Measurements from ENCODE around the gene VEGFC. TPM values are rescaled to one million over a fixed set of nuclear protein-coding genes. Genes with fewer than 3 reads are reported as not detected.

The VEGFC gene
- total RNA-seq, 1 donor from 2014 or later: 0.67 TPM

DNA sequence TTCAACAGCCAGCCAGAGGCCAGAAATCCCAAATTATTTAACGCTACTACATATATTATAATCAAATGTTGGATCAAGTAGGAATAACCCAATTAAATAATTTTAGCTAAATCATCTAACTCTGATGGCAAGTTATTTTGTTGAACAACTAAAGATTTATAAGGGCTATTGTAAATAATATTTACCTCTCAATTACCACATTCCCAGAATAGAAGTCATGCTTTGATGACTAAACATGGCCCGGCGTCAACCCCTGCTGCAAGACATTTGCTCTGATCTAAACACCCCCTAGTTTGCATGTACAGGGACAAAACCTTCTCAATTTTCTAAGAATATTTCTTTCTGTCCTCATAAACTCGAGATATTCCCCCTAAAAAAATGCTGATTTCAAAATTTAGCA is 14.2 kb downstream of the VEGFC start:
- no peaks in the 10 kb centered on the region for H3K27me3 Mint-ChIP-seq
- no peak for DNase-seq (ENCODE audit: low spot score, unreplicated experiment)
- peaks cover 19% of the 10 kb centered on the region for H3K4me1 Mint-ChIP-seq (ENCODE audit: low read depth)
- H3K36me3 Mint-ChIP-seq (ENCODE audit: insufficient read depth): no peaks in the 10 kb centered on the region
- no peak overlapping the region for H3K27ac Mint-ChIP-seq
- TF ChIP-seq, protein P1, sequence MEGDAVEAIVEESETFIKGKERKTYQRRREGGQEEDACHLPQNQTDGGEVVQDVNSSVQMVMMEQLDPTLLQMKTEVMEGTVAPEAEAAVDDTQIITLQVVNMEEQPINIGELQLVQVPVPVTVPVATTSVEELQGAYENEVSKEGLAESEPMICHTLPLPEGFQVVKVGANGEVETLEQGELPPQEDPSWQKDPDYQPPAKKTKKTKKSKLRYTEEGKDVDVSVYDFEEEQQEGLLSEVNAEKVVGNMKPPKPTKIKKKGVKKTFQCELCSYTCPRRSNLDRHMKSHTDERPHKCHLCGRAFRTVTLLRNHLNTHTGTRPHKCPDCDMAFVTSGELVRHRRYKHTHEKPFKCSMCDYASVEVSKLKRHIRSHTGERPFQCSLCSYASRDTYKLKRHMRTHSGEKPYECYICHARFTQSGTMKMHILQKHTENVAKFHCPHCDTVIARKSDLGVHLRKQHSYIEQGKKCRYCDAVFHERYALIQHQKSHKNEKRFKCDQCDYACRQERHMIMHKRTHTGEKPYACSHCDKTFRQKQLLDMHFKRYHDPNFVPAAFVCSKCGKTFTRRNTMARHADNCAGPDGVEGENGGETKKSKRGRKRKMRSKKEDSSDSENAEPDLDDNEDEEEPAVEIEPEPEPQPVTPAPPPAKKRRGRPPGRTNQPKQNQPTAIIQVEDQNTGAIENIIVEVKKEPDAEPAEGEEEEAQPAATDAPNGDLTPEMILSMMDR (IDR thresholded peaks at IDR 0.05; ENCODE audit: unreplicated experiment): no peak
- no peaks in the 10 kb centered on the region for H3K9me3 Mint-ChIP-seq (ENCODE audit: low read depth)
- H3K4me3 Mint-ChIP-seq (ENCODE audit: low read depth): no peak overlapping the region

- TF ChIP-seq, protein P1 (IDR thresholded peaks at IDR 0.05; ENCODE audit: unreplicated experiment): no peak
- Mint-ChIP-seq H3K27me3 (no peaks in the 10 kb centered on the region), H3K36me3 (ENCODE audit: insufficient read depth) (no peaks in the 10 kb centered on the region), H3K4me1 (ENCODE audit: low read depth) (peaks cover 19% of the 10 kb centered on the region), H3K27ac (no peak overlapping the region), H3K4me3 (ENCODE audit: low read depth) (no peak overlapping the region), H3K9me3 (ENCODE audit: low read depth) (no peaks in the 10 kb centered on the region)
- DNase-seq (ENCODE audit: low spot score, unreplicated experiment): no peak
Observed at GRCh38 chr4:176778063-176778462, 14.7 kb downstream of the VEGFC start.

DNA sequence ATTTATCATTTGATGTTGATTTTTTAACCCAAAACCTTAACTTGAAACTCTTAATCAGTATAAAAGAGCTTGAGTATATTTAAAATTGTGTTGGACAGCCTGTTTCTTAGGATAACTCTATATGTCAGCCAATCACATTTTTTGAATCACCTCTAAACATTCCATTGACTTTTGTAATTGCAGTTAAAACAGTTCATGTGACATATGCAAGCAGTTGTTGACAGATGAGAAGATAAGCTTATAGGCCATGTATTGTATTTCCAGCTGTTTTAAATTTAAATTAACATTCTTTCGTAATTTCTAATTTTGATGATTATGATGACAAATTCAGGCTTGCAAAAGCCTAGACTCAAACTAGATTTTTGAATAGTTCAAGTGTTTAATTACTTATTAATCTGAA is 17.4 kb downstream of the VEGFC start:
- Mint-ChIP-seq H3K27me3 (no peaks in the 10 kb centered on the region), H3K9me3 (ENCODE audit: low read depth) (no peaks in the 10 kb centered on the region), H3K4me3 (ENCODE audit: low read depth) (no peak overlapping the region), H3K4me1 (ENCODE audit: low read depth) (peaks cover 13% of the 10 kb centered on the region), H3K36me3 (ENCODE audit: insufficient read depth) (no peaks in the 10 kb centered on the region), H3K27ac (no peak overlapping the region)
- no peak for DNase-seq (ENCODE audit: low spot score, unreplicated experiment)
- TF ChIP-seq, protein P1 (IDR thresholded peaks at IDR 0.05; ENCODE audit: unreplicated experiment): no peak

- TF ChIP-seq, protein P1 (IDR thresholded peaks at IDR 0.05; ENCODE audit: unreplicated experiment): no peak
- H3K4me3 Mint-ChIP-seq (ENCODE audit: low read depth): no peak overlapping the region
- no peak for DNase-seq (ENCODE audit: low spot score, unreplicated experiment)
- H3K9me3 Mint-ChIP-seq (ENCODE audit: low read depth): no peaks in the 10 kb centered on the region
- no peaks in the 10 kb centered on the region for H3K27me3 Mint-ChIP-seq
- no peaks in the 10 kb centered on the region for H3K36me3 Mint-ChIP-seq (ENCODE audit: insufficient read depth)
- H3K27ac Mint-ChIP-seq: no peak overlapping the region
- peaks cover 13% of the 10 kb centered on the region for H3K4me1 Mint-ChIP-seq (ENCODE audit: low read depth)
Observed at GRCh38 chr4:176774852-176775251, 17.9 kb downstream of the VEGFC start.

GRCh38 chr4:176769514-176769913 is 23.2 kb downstream of the VEGFC start:
- Mint-ChIP-seq H3K9me3 (ENCODE audit: low read depth) (no peaks in the 10 kb centered on the region), H3K4me1 (ENCODE audit: low read depth) (no peaks in the 10 kb centered on the region), H3K4me3 (ENCODE audit: low read depth) (no peak overlapping the region), H3K36me3 (ENCODE audit: insufficient read depth) (no peaks in the 10 kb centered on the region), H3K27ac (no peak overlapping the region), H3K27me3 (no peaks in the 10 kb centered on the region)
- no peak for DNase-seq (ENCODE audit: low spot score, unreplicated experiment)
- TF ChIP-seq, protein P1 (IDR thresholded peaks at IDR 0.05; ENCODE audit: unreplicated experiment): no peak
